Measurements from ENCODE around the gene PRR36.
A peak's percentile ranks its signal among the peaks of the same experiment; 100 is the strongest.
"Not testable (repeated sequence)": the region's sequence is repeated elsewhere in the genome, so short reads cannot be mapped to it uniquely, and the experiment has no call there.

Gene PRR36

GRCh38 chr19:7874076-7874896 is at the start of gene PRR36:
PRR36 (minus strand) TSS chr19:7874390; CDS start chr19:7873689, 701 bp downstream.
- peak; percentile 91 for DNase-seq (ENCODE audit: low spot score)

GRCh38 chr19:7923295-7924191 is 49.4 kb upstream of the PRR36 start:
- DNase-seq (ENCODE audit: low spot score) = no peak

- no peak for DNase-seq (ENCODE audit: low spot score)
Measured at GRCh38 chr19:7922836-7923195, 48.6 kb upstream of the PRR36 start.

- no peak for DNase-seq (ENCODE audit: low spot score)
Measured at GRCh38 chr19:7921967-7922835, 48.0 kb upstream of the PRR36 start.

GRCh38 chr19:7921302-7921966 is 47.2 kb upstream of the PRR36 start:
- no peak for DNase-seq (ENCODE audit: low spot score)

GRCh38 chr19:7920519-7921301 is 46.5 kb upstream of the PRR36 start:
- DNase-seq (ENCODE audit: low spot score) = peak; percentile 100

- DNase-seq (ENCODE audit: low spot score) = peak; percentile 98
Measured at GRCh38 chr19:7919610-7920518, 45.7 kb upstream of the PRR36 start, which contains the start of gene SNAPC2. SNAPC2 (plus strand) TSS chr19:7920338; CDS start chr19:7920367, 29 bp downstream.

- no peak for DNase-seq (ENCODE audit: low spot score)
Measured at GRCh38 chr19:7918615-7919421, 44.6 kb upstream of the PRR36 start.

GRCh38 chr19:7918062-7918614 is 43.9 kb upstream of the PRR36 start:
- DNase-seq (ENCODE audit: low spot score) = not testable (repeated sequence)

- DNase-seq (ENCODE audit: low spot score) = peak; percentile 84
Measured at GRCh38 chr19:7917267-7918061, 43.3 kb upstream of the PRR36 start.

GRCh38 chr19:7916955-7917266 is 42.7 kb upstream of the PRR36 start:
- no peak for DNase-seq (ENCODE audit: low spot score)

- DNase-seq (ENCODE audit: low spot score) = no peak
Measured at GRCh38 chr19:7916103-7916954, 42.1 kb upstream of the PRR36 start.

- no peak for DNase-seq (ENCODE audit: low spot score)
Measured at GRCh38 chr19:7915250-7916102, 41.3 kb upstream of the PRR36 start.

GRCh38 chr19:7914598-7915045 is 40.4 kb upstream of the PRR36 start, which contains the start of gene TGFBR3L:
TGFBR3L (plus strand) TSS chr19:7914830.
- DNase-seq (ENCODE audit: low spot score) = no peak

GRCh38 chr19:7914099-7914498 is 39.9 kb upstream of the PRR36 start:
- DNase-seq (ENCODE audit: low spot score) = no peak

GRCh38 chr19:7913652-7914051 is 39.5 kb upstream of the PRR36 start:
- no peak for DNase-seq (ENCODE audit: low spot score)

Data from ecto neural progenitor cell (in vitro differentiated cells).